ENCODE measurements around the gene USP20.

Gene USP20

DNA sequence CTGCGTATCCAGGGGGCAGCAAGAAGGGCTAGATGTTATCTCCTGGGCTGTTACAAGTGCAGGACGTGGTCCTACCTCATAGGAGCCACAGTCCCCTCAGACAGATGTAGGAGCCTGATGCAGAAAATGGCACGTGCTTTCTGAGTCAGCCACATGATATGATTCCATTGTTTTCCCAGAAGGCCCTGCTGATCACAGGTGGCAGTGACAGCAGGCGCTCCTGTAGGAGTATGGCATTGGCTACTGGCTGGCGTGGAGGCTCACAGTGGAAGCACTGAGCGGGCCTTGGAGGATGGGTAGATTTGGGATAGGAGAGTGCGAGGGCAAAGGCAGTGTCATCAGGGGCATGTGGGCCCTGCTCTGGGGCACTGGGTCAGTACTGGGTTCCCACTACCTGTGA, 21.9 kb downstream of the USP20 start:
- DNase-seq, result no peak

DNA sequence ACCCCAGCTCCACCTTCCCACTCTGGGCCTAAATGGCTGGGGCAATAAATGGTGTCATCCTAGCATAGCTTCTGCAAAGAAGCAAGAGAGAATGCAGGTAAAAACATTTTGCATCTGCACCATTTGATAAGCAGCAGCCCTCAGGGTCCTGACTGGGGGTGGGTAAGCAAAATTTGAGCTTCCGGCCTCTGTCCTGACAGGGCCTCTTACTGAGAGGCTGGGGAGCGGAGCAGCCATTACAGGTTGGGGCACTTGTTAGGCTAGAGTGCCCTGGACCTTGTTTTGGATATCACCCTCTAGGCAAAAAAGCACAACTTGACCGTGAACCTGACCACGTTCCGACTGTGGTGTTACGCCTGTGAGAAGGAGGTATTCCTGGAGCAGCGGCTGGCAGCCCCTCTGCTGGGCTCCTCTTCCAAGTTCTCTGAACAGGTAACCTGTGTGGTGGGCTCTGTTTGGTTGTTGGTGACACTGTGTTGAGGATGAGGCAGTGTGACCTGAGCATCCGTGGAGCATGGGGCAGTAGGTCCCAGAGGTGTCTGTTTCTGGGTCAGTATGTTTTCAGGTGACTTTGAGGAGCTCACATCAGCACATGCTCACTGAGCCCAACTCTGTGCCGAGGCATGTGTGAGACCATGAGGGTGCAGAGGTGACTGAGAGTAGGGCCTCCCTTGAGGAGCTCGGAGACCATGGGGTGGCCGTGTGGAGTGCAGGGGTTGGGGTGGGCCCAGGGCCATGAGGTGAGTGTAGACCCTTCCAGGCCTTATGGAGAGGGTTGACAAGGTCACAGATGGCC, 23.1 kb downstream of the USP20 start:
- DNase-seq, result no peak

DNA sequence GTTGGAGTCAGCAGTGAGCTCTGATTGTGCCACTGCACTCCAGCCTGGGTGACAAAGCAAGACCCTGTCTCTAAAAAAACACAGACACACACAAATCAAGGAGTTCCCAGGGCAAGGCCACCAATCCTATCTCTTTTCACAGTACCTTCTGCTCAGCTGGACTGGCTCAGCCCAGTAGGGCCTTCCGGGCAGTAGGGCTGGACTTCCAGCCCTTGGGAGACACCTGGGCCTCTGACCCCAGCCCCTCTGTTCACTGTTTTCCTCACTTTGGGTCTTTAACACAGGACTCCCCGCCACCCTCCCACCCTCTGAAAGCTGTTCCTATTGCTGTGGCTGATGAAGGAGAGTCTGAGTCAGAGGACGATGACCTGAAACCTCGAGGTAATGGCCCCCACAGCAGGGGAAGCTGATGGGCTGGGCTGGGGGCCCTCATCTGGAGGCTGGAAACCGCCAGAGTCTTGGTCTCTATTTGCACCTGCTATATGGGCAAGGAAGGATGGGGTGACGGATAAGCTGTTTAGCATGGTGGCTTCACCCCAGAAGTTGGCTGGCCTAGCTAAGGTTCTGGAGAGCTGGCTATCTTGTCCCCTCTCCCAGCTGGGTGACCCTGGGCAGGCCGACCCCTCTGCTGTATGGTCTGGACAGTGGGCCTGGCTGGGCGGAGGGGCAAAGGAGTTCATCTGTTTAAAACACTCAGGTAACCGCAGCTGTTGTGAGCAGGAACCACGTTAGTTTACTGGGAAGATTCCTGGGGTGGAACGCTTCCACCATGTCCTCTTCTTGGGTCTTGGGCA, 25.6 kb downstream of the USP20 start:
- DNase-seq, result no peak

DNA sequence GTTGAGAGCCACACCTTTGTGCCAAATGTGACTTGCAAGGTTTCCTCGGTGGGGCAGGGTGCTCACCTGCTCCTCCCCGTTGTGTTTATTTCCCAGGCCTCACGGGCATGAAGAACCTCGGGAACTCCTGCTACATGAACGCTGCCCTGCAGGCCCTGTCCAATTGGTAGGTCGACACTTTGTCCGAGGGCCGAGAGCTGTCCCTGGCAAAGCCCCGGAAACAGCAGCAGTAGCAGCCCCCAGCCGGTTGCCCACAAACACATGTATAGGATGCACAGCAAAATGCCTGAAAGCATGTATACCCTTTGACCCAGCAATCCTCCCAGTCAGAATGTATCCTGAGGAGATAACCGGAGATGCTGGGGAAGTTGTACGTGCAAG, 26.2 kb downstream of the USP20 start:
- no peak for DNase-seq

DNA sequence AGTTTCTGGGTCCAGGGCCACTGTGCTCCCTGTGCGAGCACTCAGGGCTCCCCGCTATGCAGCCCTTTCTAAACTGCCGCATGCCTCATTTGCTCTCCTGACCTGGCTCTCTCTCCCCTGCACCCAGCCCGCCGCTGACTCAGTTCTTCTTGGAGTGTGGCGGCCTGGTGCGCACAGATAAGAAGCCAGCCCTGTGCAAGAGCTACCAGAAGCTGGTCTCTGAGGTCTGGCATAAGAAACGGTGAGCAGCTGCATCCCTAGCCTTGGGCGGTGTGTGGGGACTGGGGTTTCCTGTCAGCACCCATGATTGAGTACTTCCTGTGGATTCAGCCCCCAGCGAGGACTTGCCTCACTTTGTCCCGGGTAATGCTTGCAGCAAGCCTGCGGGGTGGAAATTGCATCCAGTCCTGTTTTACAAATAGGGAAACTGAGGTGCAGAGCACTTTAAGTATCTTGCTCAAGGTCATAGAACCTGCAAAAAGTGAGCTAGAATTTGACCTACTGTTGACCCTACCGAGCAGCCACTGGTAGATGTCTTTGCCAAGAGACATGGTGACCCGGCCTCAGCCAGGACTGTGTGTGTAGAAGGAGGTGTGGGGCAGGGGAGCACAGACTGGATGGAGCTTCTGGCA, 27.9 kb downstream of the USP20 start:
- DNase-seq, result peak; percentile 36 to 54

DNA sequence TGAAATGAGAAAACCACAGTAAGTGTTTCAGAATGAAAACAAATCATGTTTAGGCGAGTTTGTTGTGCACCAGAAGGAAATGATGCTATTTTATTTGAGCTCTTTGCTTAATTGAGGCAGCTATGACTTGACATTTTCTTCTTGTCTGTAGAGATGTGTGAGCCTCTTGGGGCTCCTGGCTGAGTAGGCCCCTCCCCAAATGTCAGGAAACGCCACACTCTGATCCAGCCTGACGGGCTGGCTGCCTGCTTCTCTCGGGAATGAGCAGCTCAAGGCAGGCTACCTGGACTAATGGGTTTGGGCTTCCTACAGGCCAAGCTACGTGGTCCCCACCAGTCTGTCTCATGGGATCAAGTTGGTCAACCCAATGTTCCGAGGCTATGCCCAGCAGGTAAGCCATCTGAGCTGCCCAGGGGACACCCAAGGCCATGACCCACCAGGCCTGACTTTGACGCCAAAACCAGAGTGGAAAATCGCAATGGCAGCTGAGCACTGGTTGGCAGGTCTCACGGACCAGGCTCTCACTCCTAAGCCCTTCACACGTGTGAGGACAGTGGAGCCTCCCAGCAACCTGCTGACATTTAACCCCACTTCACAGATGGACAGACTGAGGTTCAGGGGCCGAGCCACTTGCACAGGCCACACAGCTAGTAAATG, 29.9 kb downstream of the USP20 start:
- no peak for DNase-seq

DNA sequence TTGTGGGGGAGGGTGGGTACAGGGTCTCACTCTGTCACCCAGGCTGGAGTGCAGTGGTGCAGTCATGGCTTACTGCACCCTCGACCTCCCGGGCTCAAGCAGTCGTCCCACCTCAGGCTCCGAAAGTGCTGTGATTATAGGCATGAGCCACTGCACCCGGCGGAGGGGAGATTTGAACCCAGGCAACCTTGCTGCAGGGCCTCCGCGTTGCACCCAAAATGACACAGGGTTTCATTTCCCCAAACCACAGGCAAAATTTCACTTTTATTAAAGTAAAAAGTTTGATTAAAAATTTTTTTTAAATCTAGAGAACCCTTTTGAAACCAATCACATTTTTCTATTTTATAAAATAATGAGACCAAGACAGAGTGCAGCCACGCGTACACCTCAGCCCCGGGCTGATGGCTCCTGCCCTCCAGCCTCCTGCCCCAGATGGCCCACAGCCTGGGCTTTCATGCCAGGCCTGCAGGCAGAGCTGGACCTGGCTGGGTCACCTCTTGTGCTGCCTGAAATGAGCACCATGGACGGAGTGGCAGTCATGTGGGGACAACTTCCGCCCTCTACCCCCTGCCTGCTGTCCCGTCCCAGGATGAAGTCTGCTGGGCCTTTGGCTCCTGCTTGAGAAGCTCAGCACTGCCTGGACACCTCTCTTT, 30.5 kb downstream of the USP20 start:
- DNase-seq, result no peak

DNA sequence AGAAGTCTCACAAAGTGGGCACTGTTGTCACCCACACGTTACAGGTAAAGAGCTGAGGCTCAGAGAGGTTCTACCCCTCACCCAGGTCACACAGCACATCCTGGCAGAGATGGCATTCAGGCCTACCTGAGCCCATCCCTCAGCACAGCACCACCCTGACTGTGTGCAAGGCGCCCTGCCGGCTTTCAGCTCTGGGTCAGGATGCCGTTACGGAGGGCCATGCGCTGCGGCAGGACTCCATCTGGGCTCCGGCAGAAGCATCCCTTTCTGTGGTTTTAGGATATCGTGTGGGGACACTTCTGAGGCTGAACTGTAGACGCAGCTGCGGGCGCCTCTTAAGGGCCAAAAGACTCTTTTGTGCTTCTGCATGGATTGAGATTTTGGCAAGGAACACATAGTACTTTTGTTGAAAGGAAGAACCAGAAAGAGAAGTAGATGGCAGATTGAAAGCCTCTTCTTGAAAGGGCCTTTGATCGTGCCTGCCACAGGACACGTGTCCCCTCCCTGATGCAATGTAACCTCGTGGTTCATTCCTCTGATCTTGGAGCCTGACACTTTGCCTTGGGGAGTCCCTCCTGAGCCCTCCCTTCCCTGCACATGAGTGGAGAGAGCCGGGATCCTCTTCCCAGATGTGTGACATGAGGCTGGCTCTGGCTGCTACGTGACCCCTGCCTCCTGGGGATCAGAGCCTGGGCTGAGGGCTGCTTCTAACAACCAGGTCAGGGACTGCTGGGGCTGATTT, 31.3 kb downstream of the USP20 start:
- DNase-seq, result peak; percentile 26 to 43

DNA sequence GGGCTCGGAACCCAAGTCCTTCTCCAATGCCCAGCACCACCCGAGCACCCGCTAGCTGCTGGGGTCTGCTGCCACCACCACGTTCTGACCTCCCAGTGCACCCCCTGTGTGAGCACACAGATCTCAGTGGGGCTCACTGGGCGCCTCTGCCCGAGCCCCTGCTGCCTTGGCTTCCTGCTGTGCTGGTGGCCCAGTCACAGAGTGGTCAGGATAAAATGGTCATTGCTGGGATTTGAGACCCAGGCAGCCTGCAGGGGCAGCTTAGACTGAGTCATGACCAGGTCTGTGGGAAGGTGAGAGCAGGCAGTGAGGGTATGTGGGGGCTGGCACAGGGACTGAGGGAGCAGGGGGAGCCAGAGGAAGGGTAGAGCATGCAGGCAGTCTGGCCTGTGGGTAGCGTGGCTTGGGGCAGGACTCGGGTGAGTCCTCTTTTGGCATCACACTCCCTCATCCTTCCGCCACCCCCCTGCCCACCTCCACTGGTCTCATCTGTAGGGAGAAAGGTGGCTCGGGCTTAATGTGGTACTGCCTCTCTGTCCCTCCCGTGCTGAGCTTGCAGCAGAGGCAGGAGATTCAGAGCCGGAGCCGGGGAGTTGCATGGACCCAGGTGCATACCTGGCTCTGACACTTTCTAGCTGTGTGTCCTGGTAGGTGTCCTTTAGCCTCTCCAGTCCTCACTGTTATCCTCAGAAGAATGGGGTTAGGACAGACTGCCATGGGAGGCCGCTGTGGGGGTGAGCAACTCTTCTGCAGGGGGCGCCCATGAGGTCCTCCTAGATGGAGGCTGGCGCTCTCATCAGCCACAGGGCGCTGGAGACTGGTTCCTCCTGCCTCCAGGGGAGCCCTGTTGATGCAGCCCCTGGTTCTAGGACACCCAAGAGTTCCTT, 32.1 kb downstream of the USP20 start:
- DNase-seq, result no peak

DNA sequence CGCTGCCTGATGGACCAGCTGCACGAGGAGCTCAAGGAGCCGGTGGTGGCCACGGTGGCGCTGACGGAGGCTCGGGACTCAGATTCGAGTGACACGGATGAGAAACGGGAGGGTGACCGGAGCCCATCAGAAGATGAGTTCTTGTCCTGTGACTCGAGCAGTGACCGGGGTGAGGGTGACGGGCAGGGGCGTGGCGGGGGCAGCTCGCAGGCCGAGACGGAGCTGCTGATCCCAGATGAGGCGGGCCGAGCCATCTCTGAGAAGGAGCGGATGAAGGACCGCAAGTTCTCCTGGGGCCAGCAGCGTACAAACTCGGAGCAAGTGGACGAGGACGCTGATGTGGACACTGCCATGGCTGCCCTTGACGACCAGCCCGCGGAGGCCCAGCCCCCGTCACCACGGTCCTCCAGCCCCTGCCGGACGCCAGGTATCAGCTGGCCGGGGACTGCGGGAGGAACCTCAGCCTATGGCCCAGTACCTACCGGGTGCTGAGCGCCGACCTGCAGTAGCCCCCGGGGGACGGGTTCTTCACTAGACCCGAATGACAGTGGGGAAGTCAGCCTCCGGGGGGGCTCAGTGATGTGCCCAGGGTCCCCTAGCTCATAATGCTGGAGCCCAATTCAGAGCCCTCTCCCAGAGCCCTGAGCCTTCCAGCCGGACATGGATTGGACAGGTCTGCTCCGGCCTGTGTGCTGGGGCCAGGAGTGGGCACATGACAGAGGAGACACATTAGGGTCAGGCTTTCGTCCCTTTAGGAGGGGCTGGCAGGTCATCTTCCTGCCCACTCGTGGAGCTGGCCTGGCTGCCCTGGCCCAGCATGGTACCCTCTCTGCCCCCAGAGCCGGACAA, 33.0 kb downstream of the USP20 start:
- no peak for DNase-seq

DNA sequence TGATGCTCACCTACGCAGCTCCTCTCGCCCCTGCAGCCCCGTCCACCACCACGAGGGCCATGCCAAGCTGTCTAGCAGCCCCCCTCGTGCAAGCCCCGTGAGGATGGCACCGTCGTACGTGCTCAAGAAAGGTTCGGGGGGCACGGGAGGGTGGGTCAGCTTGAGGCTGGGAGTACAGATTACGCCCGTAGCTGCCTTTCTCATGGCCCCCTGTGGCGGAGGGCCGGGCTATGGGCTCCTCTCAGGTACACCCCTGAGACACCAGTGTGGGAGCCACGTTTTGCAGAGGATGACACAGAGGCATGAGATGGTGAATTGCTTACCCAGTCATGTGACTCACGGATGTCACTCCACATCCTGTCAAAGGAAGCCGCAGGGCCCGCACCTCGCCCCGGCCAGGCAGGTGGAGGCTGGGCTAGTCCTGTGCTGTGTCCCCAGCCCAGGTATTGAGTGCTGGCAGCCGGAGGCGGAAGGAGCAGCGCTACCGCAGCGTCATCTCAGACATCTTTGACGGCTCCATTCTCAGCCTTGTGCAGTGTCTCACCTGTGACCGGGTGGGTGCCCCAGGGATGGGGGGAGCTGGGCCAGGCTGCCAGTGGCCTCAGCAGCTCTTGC, 33.7 kb downstream of the USP20 start:
- DNase-seq, result no peak

DNA sequence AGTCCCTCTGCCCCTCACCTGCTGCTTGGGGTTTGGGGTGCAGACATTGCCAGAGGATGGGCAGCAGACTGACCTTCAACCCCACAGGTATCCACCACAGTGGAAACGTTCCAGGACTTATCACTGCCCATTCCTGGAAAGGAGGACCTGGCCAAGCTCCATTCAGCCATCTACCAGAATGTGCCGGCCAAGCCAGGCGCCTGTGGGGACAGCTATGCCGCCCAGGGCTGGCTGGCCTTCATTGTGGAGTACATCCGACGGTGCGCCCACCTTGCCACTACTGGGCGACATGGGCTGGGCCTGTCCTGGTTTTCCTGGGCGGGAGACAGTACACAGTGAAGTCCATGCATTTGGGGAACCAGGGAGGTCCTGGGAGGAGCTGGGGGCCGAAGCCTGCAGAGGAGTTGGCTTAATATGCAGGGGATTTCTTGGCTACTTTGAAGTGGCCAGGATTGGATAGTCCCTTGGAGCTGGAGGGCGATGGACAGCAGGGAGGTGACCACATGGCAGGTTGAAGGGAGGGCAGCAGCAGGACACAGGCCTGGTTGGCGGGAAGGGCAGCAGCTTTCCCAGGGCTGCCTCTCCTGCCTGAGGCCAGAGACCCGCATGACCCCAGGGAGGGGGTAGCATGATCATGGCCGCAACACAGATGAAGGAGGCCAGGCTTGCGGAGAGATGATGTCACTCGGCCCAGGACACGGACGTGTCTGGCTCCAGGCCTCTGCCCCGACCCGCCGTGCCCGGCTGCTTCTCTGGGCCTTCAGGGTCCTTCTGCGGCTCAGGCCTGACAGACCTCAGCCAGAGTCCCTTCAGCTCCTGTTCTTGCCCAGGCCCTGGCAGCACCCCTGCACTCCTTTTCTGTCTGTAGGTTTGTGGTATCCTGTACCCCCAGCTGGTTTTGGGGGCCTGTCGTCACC, 34.6 kb downstream of the USP20 start:
- DNase-seq, result no peak

DNA sequence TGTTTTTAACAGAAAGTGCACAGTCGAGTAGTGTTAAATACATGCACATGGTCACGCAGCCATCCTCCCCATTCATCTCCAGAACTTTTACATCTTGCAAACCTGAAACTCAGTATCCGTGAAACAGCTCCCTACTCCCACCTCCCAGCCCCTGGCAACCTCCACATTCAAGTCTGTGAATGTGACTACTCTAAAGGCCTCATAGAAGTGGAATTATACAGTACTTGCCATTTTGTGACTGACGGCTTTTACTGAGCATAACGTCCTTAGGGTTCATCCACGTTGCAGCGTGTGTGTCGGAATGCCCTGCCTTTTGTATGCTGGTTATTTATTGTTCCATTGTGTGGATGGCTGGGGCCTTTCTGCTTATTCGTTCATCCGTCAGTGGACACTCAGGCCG, 35.8 kb downstream of the USP20 start:
- no peak for DNase-seq

DNA sequence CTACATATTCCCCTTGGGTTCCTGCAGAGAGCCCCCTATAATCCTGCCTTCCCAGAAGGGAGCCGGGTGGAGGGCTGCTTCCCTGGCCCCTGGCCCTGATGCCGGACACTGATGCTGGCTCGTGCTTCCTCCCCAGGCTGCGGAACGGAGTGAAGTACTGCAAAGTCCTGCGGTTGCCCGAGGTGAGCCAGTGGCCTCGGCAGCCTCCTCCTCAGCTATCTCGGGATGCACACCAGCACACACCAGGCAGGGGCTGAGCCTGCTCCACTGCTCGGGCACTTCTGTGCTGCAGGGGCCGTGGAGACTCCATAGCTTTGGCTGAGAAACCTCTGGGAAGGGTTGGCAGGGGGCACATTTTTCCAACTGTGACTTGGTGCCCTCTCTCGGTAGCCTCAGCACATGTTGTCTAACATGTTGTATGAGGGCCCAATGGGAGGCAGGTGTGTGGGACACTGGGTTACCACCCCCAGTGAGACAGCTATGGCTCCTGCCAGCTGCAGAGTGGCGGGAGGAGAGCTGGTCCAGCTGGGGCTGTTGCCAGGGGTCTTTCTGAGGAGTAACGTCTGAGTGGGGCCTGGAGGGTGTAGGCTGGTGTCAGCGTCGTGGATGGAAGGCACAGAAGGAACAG, 38.4 kb downstream of the USP20 start:
- no peak for DNase-seq

DNA sequence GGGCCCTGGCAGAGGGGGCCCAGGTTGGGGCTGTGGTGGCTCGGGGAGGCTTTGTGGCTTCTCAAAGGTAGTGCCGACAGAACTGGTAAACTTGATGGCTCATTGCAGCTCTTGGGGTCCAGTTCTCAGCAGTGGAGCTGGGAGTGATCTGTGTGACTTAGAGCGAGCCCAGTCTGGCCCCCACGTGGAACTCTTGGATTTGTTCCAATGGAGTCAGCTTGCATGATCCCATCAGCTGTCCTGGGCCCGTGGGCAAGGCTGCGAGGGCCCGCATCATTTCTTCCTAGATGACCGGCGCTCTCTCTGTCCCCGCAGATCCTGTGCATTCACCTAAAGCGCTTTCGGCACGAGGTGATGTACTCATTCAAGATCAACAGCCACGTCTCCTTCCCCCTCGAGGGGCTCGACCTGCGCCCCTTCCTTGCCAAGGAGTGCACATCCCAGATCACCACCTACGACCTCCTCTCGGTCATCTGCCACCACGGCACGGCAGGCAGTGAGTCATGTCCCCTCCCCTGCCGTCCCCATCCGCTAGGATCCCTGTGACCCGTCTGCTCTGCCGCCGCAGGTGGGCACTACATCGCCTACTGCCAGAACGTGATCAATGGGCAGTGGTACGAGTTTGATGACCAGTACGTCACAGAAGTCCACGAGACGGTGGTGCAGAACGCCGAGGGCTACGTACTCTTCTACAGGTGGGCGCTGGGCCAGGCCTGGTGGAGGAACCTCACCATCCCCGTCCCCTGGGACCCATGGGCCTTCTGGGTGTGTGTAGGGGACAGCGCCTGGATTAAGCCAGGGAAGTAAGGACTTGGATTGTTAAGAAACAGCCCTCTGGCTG, 39.2 kb downstream of the USP20 start:
- DNase-seq, result no peak

DNA sequence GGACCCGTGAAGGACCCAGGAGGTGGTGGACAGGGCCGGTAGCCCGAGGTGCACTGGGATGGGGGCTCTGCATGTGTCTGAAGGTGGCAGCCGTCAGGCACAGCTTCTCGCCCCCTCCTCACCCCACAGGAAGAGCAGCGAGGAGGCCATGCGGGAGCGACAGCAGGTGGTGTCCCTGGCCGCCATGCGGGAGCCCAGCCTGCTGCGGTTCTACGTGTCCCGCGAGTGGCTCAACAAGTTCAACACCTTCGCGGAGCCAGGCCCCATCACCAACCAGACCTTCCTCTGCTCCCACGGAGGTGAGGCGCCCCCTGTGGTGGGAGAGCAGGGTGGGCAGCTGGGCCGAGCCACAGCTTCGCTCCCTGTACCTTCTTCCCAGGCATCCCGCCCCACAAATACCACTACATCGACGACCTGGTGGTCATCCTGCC, 39.9 kb downstream of the USP20 start:
- no peak for DNase-seq
